PC-9 (cell line): ENCODE results near the gene ADD3. TPM values are rescaled to one million over a fixed set of nuclear protein-coding genes. Genes with fewer than 3 reads are reported as not detected.

Source experiments
- BruUV-seq: library from RNA; stranded (reverse); fragments of 400-500 nt; replicated peaks from 2 replicates; lab custom pipeline; 2021; lab: Mats Ljungman, UMichigan
- CTCF ChIA-PET: fragments of 300-600 bp; sonication (Branson Sonifier 250); formaldehyde crosslinking; loops from one replicate; lab custom pipeline; 2022; ENCODE audit warnings: antibody characterized with exemption; lab: Charles Lee
- POLR2A ChIA-PET: fragments of 300-600 bp; sonication (Branson Sonifier 250); formaldehyde crosslinking; loops from one replicate; lab custom pipeline; 2022; ENCODE audit warnings: antibody characterized with exemption; ENCODE audit not compliant: unreplicated experiment; lab: Charles Lee
- DNase-seq, 2 experiments: peaks; one replicate each; pipeline versions ENCODE4 v3.0.0 to v3.0.0-alpha.2; 2015 to 2022; ENCODE audit warnings: mixed read lengths in 1 of 2
- H2AFZ ChIP-seq: fragments of 200-600 bp; sonication (generic); 2 replicates; pipeline ENCODE4 v1.8.1; 2017; ENCODE audit warnings: antibody characterized with exemption
- H3F3A ChIP-seq: fragments of 200-600 bp; sonication (generic); 2 replicates; pipeline ENCODE4 v1.8.1; 2017; ENCODE audit warnings: antibody characterized with exemption, mild to moderate bottlenecking, low read depth; ENCODE audit not compliant: insufficient read depth
- H3K27ac ChIP-seq: fragments of 200-600 bp; sonication (generic); 2 replicates; pipeline ENCODE4 v1.6.1; 2016; ENCODE audit warnings: mixed run types
- H3K27me3 ChIP-seq: fragments of 200-600 bp; sonication (generic); 2 replicates; pipeline ENCODE4 v1.6.1; 2016; ENCODE audit warnings: low read depth, mixed run types; ENCODE audit not compliant: insufficient read depth
- H3K36me3 ChIP-seq: fragments of 200-600 bp; sonication (generic); 2 replicates; pipeline ENCODE4 v1.6.1; 2016; ENCODE audit warnings: low read depth, mixed run types
- H3K4me1 ChIP-seq: fragments of 200-600 bp; sonication (generic); replicated peaks from 2 replicates; pipeline ENCODE4 v1.6.1; 2016; ENCODE audit warnings: mixed run types; ENCODE audit not compliant: insufficient read depth
- H3K4me2 ChIP-seq: fragments of 200-600 bp; sonication (generic); 2 replicates; pipeline ENCODE4 v1.6.1; 2017; ENCODE audit warnings: mixed run types
- H3K4me3 ChIP-seq: fragments of 200-600 bp; sonication (generic); 2 replicates; pipeline ENCODE4 v1.6.1; 2016; ENCODE audit warnings: mixed run types
- H3K79me2 ChIP-seq: fragments of 200-600 bp; sonication (generic); 2 replicates; pipeline ENCODE4 v1.6.1; 2017; ENCODE audit warnings: low read depth, mixed run types
- H3K9me2 ChIP-seq: fragments of 200-600 bp; sonication (generic); 2 replicates; pipeline ENCODE4 v1.8.1; 2017; ENCODE audit warnings: mild to moderate bottlenecking; ENCODE audit not compliant: insufficient read depth
- H3K9me3 ChIP-seq: fragments of 200-600 bp; sonication (generic); 2 replicates; pipeline ENCODE4 v1.8.1; 2016; ENCODE audit warnings: low read depth; ENCODE audit not compliant: insufficient read depth
- H4K20me1 ChIP-seq: fragments of 200-600 bp; sonication (generic); 2 replicates; pipeline ENCODE4 v1.8.1; 2017; ENCODE audit not compliant: insufficient read depth
- CTCF ChIP-seq: fragments of 200-600 bp; sonication (generic); conservative IDR thresholded peaks from 2 replicates; pipeline ENCODE4 v1.6.1; 2017; ENCODE audit warnings: mixed run types, antibody characterized with exemption, mild to moderate bottlenecking, moderate library complexity
- EZH2 ChIP-seq: fragments of 200-600 bp; sonication (generic); IDR thresholded peaks from 2 replicates; pipeline ENCODE4 v1.8.0; 2017; ENCODE audit warnings: antibody characterized with exemption, low read depth
- intact Hi-C: fragments of 100-400 bp; cut with micrococcal nuclease; formaldehyde crosslinking; loops from one replicate; pipeline ENCODE4 v1.10.0; 2022; ENCODE audit not compliant: unreplicated experiment
- total RNA-seq: library from RNA; stranded (reverse); gene quantifications from 2 replicates; pipeline ENCODE4 v1.2.3, GENCODE V29; 2021

ADD3 gene
- total RNA-seq, 1 experiment from 2014 or later: 77.7 TPM

GRCh38 chr10:110081911-110082310 lies 74.1 kb downstream of the ADD3 start:
- H3K79me2 ChIP-seq: no peaks in the 10 kb centered on the region
- H3K36me3 ChIP-seq: no peaks in the 10 kb centered on the region
- no peak overlapping the region for H2AFZ ChIP-seq
- no peaks in the 10 kb centered on the region for H4K20me1 ChIP-seq
- intact Hi-C loops: no loop called here
- no peaks in the 10 kb centered on the region for H3K9me3 ChIP-seq
- H3K4me3 ChIP-seq: no peak overlapping the region
- BruUV-seq: no TSS peak
- no peak overlapping the region for H3K4me2 ChIP-seq
- peaks cover 22% of the 10 kb centered on the region for H3K4me1 ChIP-seq
- peaks cover 9% of the 10 kb centered on the region for H3F3A ChIP-seq
- no peaks in the 10 kb centered on the region for H3K27me3 ChIP-seq
- CTCF ChIA-PET: no interaction called here
- TF ChIP-seq CTCF (no peak), EZH2 (no peak)
- no peaks in the 10 kb centered on the region for H3K9me2 ChIP-seq
- POLR2A ChIA-PET: interaction anchor here (0.6 kb wide), 1 partner anchor 223 kb away, joined by 4 read pairs; the partner anchor contains the start of gene SMNDC1
- no peak overlapping the region for H3K27ac ChIP-seq
- peak in 1 of 2 experiments; percentile 47 for DNase-seq

GRCh38 chr10:110083884-110084283 lies 76.1 kb downstream of the ADD3 start:
- ChIA-PET POLR2A (no interaction called here), CTCF (no interaction called here)
- Histone ChIP-seq H2AFZ (peak overlapping the region; percentile 4; the same call in 1 of the 2 replicates), H3K9me3 (no peaks in the 10 kb centered on the region), H3K9me2 (no peaks in the 10 kb centered on the region), H3F3A (no peaks in the 10 kb centered on the region), H3K4me1 (peaks cover 10% of the 10 kb centered on the region), H3K79me2 (no peaks in the 10 kb centered on the region), H3K4me2 (0 out of 2 replicates have a peak overlapping the region, but pooled peaks have one; percentile 16), H3K27ac (no peak overlapping the region), H3K4me3 (no peak overlapping the region), H3K36me3 (no peaks in the 10 kb centered on the region), H4K20me1 (no peaks in the 10 kb centered on the region), H3K27me3 (no peaks in the 10 kb centered on the region)
- intact Hi-C loops: no loop called here
- no TSS peak for BruUV-seq
- no peak for TF ChIP-seq CTCF
- TF ChIP-seq EZH2: no peak
- no peak for DNase-seq

GRCh38 chr10:110087682-110088081 lies 79.9 kb downstream of the ADD3 start:
- Histone ChIP-seq H3K79me2 (no peaks in the 10 kb centered on the region), H4K20me1 (no peaks in the 10 kb centered on the region), H3K9me3 (no peaks in the 10 kb centered on the region), H3K27me3 (no peaks in the 10 kb centered on the region), H2AFZ (no peak overlapping the region), H3K4me1 (peaks cover 10% of the 10 kb centered on the region), H3K4me2 (no peak overlapping the region), H3K9me2 (no peaks in the 10 kb centered on the region), H3K4me3 (no peak overlapping the region), H3K36me3 (no peaks in the 10 kb centered on the region), H3F3A (no peaks in the 10 kb centered on the region), H3K27ac (no peak overlapping the region)
- no TSS peak for BruUV-seq
- POLR2A ChIA-PET: no interaction called here
- intact Hi-C loops: no loop called here
- DNase-seq: no peak
- TF ChIP-seq CTCF: no peak
- TF ChIP-seq EZH2: no peak
- CTCF ChIA-PET: no interaction called here
